ENCODE results near the gene GBGT1. TPM values are rescaled to one million over a fixed set of nuclear protein-coding genes. Genes with fewer than 3 reads are reported as not detected.

Gene GBGT1
- total RNA-seq, 1 experiment from 2014 or later: not detected

DNA sequence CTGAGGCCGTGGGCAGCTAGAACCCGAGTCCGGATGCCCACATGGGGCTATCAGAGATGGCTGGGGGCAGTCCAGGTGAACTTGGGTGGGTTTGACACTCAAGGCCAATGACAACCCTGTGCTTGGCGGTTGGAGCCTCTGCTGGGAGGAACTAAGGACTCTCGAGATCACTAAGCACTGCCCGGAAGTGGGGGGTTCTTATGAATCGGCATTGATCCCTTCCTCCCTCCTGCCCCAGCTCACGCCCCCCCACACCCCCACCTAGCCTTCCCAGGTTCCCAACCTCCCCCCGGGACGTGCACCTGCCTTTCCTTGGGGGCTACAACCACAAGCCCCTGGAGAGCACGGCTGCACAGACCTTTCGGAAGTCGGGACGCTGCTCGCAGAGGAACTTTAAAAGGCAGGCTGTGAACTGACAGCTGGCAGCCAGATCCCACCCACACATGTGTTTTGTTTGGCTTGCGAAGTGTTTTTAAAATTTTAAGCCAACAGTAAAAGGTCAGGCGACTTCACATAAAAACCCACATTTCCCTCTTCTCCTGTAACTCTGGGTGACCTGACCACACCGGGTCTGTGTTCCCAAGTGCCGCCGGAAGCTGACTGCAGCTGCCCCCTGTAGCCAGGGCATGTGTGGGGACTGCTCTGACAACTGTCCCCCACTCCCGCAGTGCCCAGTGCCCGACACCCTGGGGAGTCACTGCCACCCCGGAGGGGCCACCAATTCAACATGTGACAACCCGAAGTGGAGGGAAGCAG is 37.6 kb downstream of the GBGT1 start:
- TF ChIP-seq, protein P1, sequence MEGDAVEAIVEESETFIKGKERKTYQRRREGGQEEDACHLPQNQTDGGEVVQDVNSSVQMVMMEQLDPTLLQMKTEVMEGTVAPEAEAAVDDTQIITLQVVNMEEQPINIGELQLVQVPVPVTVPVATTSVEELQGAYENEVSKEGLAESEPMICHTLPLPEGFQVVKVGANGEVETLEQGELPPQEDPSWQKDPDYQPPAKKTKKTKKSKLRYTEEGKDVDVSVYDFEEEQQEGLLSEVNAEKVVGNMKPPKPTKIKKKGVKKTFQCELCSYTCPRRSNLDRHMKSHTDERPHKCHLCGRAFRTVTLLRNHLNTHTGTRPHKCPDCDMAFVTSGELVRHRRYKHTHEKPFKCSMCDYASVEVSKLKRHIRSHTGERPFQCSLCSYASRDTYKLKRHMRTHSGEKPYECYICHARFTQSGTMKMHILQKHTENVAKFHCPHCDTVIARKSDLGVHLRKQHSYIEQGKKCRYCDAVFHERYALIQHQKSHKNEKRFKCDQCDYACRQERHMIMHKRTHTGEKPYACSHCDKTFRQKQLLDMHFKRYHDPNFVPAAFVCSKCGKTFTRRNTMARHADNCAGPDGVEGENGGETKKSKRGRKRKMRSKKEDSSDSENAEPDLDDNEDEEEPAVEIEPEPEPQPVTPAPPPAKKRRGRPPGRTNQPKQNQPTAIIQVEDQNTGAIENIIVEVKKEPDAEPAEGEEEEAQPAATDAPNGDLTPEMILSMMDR (IDR thresholded peaks at IDR 0.05; ENCODE audit: unreplicated experiment): no peak
- DNase-seq: no peak
- no peaks in the 10 kb centered on the region for H3K27me3 Mint-ChIP-seq (ENCODE audit: unreplicated experiment)
- no peak overlapping the region for H3K4me3 Mint-ChIP-seq (ENCODE audit: low read depth, unreplicated experiment)
- peaks cover 25% of the 10 kb centered on the region for H3K4me1 Mint-ChIP-seq (ENCODE audit: low read depth, unreplicated experiment)
- CTCF ChIA-PET: interaction anchor here (0.7 to 1.6 kb wide), 2 partner anchors 9 to 18 kb away, joined by 6 read pairs; no protein-coding TSS in a partner anchor
- intact Hi-C loops (cut with micrococcal nuclease; ENCODE audit: unreplicated experiment): no loop called here
- peaks cover 12% of the 10 kb centered on the region for H3K36me3 Mint-ChIP-seq (ENCODE audit: insufficient read depth, unreplicated experiment)
- no peaks in the 10 kb centered on the region for H3K9me3 Mint-ChIP-seq (ENCODE audit: low read depth, unreplicated experiment)
- no TSS peak for BruUV-seq (replicated peaks)
- H3K27ac Mint-ChIP-seq (ENCODE audit: unreplicated experiment): no peak overlapping the region

DNA sequence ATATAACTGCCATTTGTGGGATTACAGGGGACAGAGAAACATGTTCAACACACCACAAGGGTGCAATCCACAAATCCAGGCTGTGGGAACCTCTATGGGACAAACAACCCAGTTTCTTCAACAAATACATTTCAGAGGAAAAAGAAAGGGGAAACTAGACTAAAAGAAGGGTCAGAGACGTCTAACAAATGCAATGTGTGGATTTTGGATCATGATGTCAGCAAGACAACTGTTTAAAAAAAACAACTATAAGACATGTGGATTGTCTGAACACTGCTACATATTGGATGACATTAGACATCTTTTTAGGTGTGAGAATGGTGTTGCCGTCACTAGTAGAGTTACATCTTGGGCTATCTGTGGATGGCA is 38.8 kb downstream of the GBGT1 start:
- no peak overlapping the region for H3K4me3 Mint-ChIP-seq (ENCODE audit: low read depth, unreplicated experiment)
- no peak for DNase-seq
- no TSS peak for BruUV-seq (replicated peaks)
- peaks cover 16% of the 10 kb centered on the region for H3K36me3 Mint-ChIP-seq (ENCODE audit: insufficient read depth, unreplicated experiment)
- TF ChIP-seq, protein P1 (IDR thresholded peaks at IDR 0.05; ENCODE audit: unreplicated experiment): no peak
- no peak overlapping the region for H3K27ac Mint-ChIP-seq (ENCODE audit: unreplicated experiment)
- H3K27me3 Mint-ChIP-seq (ENCODE audit: unreplicated experiment): no peaks in the 10 kb centered on the region
- CTCF ChIA-PET: no interaction called here
- H3K9me3 Mint-ChIP-seq (ENCODE audit: low read depth, unreplicated experiment): no peaks in the 10 kb centered on the region
- intact Hi-C loops (cut with micrococcal nuclease; ENCODE audit: unreplicated experiment): no loop called here
- peaks cover 25% of the 10 kb centered on the region for H3K4me1 Mint-ChIP-seq (ENCODE audit: low read depth, unreplicated experiment)

DNA sequence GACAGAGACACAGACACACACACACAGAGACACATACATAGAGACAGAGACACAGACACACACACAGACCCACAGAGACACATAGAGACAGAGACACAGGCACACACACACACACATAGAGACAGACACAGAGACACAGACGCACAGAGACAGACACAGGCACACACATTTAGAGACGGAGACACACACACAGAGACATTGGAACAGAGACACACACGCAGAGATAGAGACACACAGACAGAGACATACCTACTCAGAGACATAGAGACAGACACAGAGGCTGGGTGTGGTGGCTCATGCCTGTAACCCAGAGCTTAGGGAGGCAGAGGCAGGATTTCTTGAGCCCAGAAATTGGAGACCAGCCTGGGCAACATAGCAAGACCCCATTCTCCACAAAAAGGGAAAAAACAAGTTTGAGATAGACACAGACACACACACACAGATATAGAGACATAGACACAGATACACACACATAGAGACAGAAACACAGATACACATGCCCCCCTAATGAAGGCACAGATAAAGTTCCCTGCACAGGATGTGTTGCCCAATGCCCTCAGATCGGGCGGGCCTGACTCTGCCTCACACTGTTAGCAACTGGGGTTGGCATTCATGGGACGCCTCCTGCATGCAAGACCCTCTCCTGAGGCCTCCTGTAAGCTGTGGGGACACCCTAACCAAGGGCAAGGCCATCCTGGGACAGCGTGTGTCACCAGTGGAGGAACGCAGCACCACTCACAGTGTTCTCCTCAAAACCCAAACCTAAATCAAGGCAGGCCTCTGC is 39.4 kb downstream of the GBGT1 start:
- no peak for DNase-seq
- intact Hi-C loops (cut with micrococcal nuclease; ENCODE audit: unreplicated experiment): no loop called here
- Mint-ChIP-seq H3K36me3 (ENCODE audit: insufficient read depth, unreplicated experiment) (peaks cover 16% of the 10 kb centered on the region), H3K27ac (ENCODE audit: unreplicated experiment) (peak overlapping the region; percentile 14), H3K4me3 (ENCODE audit: low read depth, unreplicated experiment) (no peak overlapping the region), H3K4me1 (ENCODE audit: low read depth, unreplicated experiment) (peaks cover 25% of the 10 kb centered on the region), H3K27me3 (ENCODE audit: unreplicated experiment) (no peaks in the 10 kb centered on the region), H3K9me3 (ENCODE audit: low read depth, unreplicated experiment) (no peaks in the 10 kb centered on the region)
- BruUV-seq (replicated peaks): no TSS peak
- CTCF ChIA-PET: no interaction called here
- TF ChIP-seq, protein P1 (IDR thresholded peaks at IDR 0.05; ENCODE audit: unreplicated experiment): no peak

DNA sequence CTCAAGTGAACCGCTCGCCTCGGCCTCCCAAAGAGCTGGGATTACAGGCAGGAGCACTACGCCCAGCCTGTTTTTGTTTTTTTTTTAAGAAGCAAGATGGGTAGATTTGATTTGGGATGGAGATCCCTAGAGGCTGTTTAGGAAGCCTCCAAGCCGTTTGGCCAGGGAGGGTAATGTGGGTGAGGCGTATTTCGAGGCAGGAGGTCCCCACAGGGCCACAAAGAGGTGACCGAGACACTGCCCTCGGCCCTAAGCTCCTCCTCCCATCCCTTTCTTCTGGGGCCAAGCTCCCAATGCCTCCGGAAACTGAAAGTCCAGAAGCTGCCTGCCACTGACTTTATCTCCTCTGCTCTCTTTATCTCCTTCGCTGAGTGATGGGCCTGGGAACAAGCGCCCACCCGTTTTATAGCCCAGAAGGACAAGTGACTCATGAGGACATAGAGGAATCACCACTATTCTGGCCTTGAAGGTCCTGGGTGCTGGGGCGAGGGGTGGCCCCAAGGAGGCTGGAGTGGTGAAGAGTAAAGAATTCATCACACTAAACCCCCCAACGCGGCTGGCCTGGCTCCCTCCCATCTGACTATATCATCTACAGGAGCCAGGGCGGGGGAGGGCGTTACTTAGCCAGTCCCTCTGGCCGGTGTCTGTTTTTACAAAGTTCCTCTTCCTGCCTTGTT is 40.6 kb downstream of the GBGT1 start:
- H3K4me1 Mint-ChIP-seq (ENCODE audit: low read depth, unreplicated experiment): peaks cover 23% of the 10 kb centered on the region
- H3K36me3 Mint-ChIP-seq (ENCODE audit: insufficient read depth, unreplicated experiment): peaks cover 16% of the 10 kb centered on the region
- H3K4me3 Mint-ChIP-seq (ENCODE audit: low read depth, unreplicated experiment): no peak overlapping the region
- TF ChIP-seq, protein P1 (IDR thresholded peaks at IDR 0.05; ENCODE audit: unreplicated experiment): no peak
- no peak for DNase-seq
- intact Hi-C loops (cut with micrococcal nuclease; ENCODE audit: unreplicated experiment): no loop called here
- no peaks in the 10 kb centered on the region for H3K27me3 Mint-ChIP-seq (ENCODE audit: unreplicated experiment)
- CTCF ChIA-PET: no interaction called here
- no peak overlapping the region for H3K27ac Mint-ChIP-seq (ENCODE audit: unreplicated experiment)
- no TSS peak for BruUV-seq (replicated peaks)
- no peaks in the 10 kb centered on the region for H3K9me3 Mint-ChIP-seq (ENCODE audit: low read depth, unreplicated experiment)

Measured in Calu3 (cell line).